ENCODE measurements around the gene UCKL1.
"Not testable (repeated sequence)": the region's sequence is repeated elsewhere in the genome, so short reads cannot be mapped to it uniquely, and the experiment has no call there.

Gene UCKL1

GRCh38 chr20:63955827-63956663 is at the start of gene UCKL1:
Gene UCKL1, minus strand, starts transcription at chr20:63956416. Its CDS starts 44 bp downstream, at chr20:63956372.
- peak; percentile 77 for DNase-seq

- peak; percentile 30 for DNase-seq
These were observed 49.2 kb upstream of the UCKL1 start for GRCh38 chr20:64005394-64005793.

- no peak for DNase-seq
These were observed 47.9 kb upstream of the UCKL1 start for GRCh38 chr20:64003960-64004725.

- DNase-seq: no peak
These were observed 45.4 kb upstream of the UCKL1 start for GRCh38 chr20:64001607-64002011.

GRCh38 chr20:64000906-64001305 is 44.7 kb upstream of the UCKL1 start:
- DNase-seq: no peak

GRCh38 chr20:63982937-63983336 is 26.7 kb upstream of the UCKL1 start:
- DNase-seq: no peak

GRCh38 chr20:63980806-63981728 is 24.9 kb upstream of the UCKL1 start, which contains the start of gene PRPF6:
Gene PRPF6, plus strand, starts transcription at chr20:63981132. Its CDS starts 114 bp downstream, at chr20:63981246.
- DNase-seq: peak; percentile 96

GRCh38 chr20:63980317-63980805 is 24.1 kb upstream of the UCKL1 start:
- DNase-seq: peak; percentile 77

GRCh38 chr20:63979557-63980316 is 23.5 kb upstream of the UCKL1 start, which contains the start of gene SAMD10:
Gene SAMD10, minus strand, starts transcription at chr20:63979642. Its CDS starts 175 bp downstream, at chr20:63979467.
- DNase-seq: peak; percentile 77

GRCh38 chr20:63979229-63979556 is 23.0 kb upstream of the UCKL1 start:
- no peak for DNase-seq

GRCh38 chr20:63978319-63979228 is 22.4 kb upstream of the UCKL1 start:
- DNase-seq: peak; percentile 72

GRCh38 chr20:63977739-63978276 is 21.6 kb upstream of the UCKL1 start:
- peak; percentile 87 for DNase-seq

GRCh38 chr20:63976980-63977738 is 20.9 kb upstream of the UCKL1 start:
- no peak for DNase-seq

GRCh38 chr20:63976511-63976910 is 20.3 kb upstream of the UCKL1 start:
- not testable (repeated sequence) for DNase-seq

GRCh38 chr20:63974402-63975200 is 18.4 kb upstream of the UCKL1 start:
- DNase-seq: no peak

GRCh38 chr20:63973636-63974401 is 17.6 kb upstream of the UCKL1 start:
- DNase-seq: peak; percentile 66

GRCh38 chr20:63973160-63973479 is 16.9 kb upstream of the UCKL1 start:
- DNase-seq: no peak
